GM18517 (cell line): Measurements from ENCODE around the gene HBM.
"Not testable (repeated sequence)": the region's sequence is repeated elsewhere in the genome, so short reads cannot be mapped to it uniquely, and the experiment has no call there.

Source experiments
- ATAC-seq: cut with Tn5 transposase; IDR thresholded peaks from one replicate; pipeline ENCODE4 v1.9.1; 2021; ENCODE audit warnings: mild to moderate bottlenecking, moderate library complexity; ENCODE audit not compliant: unreplicated experiment

HBM gene

DNA sequence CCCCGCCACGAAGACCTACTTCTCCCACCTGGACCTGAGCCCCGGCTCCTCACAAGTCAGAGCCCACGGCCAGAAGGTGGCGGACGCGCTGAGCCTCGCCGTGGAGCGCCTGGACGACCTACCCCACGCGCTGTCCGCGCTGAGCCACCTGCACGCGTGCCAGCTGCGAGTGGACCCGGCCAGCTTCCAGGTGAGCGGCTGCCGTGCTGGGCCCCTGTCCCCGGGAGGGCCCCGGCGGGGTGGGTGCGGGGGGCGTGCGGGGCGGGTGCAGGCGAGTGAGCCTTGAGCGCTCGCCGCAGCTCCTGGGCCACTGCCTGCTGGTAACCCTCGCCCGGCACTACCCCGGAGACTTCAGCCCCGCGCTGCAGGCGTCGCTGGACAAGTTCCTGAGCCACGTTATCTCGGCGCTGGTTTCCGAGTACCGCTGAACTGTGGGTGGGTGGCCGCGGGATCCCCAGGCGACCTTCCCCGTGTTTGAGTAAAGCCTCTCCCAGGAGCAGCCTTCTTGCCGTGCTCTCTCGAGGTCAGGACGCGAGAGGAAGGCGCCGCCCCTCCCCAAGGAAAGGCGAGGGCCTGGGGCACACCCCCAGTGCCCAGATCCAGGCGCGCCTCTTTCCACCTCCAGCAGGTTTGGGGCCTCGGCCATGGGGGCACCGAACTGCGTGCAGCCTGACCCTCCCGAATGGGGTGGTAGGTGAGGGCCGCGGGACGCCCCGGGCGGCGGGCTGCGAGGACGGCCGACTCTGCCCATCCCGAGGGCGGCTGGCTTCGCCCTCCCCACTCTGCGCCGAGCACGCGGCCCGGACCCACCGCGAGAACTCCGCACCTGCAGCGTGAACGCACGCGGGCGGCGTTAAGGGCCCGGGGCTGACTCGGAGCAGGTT, 15.1 kb downstream of the HBM start:
- ATAC-seq, result no peak

DNA sequence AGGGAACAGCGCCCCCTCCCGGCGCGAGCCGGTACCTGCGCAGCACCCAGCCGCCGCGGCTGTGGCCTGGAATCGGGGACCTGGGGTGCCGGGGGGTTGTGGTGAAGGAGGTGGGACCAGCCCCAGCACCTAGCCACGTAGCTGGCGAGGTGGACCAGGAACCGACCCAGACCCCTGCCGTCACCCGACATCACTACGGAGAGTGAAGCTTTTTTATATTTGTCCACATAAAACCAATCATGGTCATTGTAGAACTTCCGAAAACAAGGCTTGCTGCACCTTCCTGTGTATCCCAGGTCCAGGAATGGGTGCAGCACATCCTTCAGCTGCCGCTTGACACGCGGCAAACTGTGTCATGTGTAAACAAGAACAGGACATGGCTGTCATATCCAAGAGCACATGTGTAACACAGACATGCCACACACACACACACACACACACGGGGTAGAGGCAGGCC, 15.8 kb downstream of the HBM start:
- no peak for ATAC-seq

DNA sequence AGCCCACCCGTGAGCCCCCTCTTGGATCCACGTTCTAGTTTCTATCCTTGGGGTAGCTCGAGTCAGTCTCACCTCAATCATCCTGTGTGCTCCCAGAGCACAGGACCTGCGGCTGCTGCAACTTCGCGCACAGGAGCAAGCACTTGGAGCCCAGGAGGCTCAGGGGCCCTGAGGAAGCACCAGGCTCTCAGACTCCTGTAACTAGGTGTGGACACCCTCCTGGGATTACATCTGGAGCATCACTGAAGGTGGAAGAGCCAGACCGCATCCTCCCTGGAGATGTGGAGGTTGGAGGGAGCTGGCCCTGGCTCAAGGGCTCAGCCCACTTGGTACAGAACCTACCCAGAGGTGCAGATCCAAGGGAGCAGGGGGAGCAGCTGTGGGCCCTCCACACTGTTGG, 17.2 kb downstream of the HBM start:
- no peak for ATAC-seq

DNA sequence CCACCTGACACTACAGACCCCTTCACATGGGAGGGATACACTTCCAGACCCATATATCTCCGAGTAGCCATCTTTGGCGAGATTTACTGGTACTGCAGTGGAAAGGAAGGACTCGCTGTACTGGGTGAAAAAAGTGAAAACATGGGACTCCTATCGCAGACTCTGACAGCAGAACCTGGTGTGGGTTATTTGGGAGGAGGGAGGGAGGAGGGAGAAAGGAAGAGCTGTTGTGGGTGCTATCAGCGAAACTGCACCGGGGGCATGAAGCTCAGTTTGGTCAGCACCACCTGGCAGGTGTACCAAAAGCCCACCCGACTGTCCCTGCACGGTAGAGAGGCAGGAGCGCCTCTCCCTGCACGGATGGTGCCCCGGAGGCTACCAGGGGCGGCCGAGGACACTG, 19.4 kb downstream of the HBM start:
- ATAC-seq, result no peak

DNA sequence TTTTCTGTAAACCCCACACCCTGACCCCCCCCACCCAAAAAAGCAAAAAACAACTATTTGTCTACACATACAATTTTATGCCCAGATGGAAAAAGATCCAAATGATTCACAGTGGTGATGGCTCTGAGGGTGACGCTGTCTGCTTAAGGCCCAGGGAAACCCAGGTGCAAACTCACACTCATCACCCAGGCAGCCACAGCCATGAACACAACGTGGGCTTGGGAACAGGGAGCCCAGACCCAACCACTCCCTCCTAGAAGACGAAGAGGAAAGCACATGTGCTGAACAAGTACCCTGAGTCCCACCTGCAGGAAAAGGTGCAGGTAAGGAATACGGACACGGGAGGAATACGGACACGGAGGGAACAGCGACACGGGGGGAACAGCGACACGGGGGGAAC, 19.9 kb downstream of the HBM start:
- no peak for ATAC-seq

DNA sequence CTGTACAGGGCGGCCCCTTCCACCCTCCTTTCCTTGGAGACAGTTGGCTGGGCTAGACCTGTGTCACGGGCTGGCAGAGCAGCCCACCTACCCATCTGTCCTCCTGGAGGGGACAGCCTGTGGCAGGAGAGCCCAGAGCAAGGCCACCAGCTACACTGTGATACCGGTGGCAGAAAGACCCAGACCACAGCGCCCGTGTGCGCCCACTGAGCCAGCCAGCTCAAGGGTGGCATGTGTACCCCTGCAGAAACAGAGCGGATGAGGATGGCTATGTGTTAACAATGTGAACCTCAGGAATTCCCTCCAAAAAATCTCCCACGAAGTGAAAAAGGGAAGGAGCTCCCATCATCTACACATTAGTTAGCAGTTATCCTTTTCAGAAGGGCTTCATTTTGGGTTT, 21.6 kb downstream of the HBM start:
- ATAC-seq, result no peak

DNA sequence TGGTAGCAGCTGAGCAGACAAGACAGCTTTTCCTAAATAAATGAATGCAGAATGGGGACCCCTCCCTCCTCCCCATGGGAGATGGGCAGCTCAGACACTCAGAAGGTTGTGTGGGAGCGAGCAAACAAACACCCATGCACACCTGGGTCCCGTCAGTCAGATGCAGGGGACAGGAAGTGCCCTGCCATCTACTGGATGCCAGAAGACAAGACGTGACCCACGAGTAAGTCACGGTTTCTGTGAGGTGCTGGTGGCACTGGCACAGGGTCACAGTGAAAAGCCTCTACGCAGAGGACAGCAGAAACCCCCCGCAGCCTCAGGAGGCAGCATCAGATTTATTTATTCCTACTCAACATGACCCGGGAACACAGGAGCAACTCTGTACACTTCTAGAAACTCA, 22.9 kb downstream of the HBM start:
- ATAC-seq, result no peak

DNA sequence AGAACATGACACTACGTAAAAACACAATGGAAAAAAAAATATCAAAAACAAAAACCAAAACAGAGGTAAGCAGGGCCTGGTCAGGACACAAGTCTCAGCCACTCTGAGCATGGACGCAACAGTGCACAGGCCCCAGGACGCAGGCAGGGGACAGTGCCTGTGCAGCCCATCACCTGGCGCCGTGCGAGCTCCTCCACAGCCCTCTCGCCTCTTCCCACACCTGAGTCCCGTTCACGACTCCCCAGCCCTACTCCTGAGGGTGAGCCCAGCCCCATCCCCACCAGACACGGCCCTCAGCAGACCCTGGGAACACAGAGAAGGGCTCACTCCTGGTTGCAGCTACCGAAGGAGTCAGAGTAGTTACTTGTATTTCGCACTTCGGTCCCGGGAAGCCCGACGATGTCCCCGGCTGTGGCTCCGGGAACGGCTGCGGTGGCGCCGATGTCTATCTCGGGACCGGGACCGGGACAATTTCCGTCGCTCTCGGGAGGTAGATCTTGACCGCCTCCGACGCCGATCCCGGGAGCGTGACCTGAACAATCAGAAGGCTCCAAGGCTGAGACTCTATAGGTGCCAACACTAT, 23.9 kb downstream of the HBM start:
- ATAC-seq, result no peak

DNA sequence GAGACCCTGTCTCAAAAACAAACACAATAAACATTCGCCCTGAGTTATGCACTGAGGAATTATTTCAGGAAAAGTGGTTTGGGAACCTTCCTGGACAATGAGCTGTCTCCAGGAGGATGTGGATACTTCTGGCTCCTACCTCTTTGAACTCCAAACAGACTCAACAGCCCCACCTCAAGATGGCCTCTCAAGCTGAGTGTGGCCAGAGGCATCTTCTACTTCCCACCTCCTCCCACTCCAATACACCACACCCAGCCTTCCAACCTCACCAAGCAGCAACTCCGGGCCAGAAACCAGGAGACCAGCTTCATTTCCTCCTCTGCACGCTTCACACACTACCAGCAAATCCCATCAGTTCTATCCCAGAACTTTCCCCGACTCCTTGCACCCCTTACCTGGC, 26.1 kb downstream of the HBM start:
- ATAC-seq, result no peak

DNA sequence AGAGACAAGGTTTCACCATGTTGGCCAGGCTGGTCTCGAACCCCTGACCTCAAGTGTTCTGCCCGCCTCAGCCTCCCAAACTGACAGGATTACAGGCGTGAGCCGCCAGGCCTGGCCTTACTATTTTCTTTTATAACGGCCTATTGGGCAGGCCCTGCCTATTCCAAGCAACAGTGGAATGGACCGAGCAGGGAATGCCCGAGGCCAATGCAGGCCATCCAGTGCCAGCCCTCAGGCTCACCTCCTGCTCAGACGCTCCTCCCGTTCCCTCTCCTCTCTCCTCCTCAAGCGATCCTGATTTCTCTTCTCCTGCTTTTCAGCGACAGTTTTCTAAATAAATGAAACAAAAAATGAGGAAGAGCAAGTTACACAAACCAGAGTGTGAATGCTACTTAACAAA, 26.9 kb downstream of the HBM start:
- ATAC-seq, result no peak

DNA sequence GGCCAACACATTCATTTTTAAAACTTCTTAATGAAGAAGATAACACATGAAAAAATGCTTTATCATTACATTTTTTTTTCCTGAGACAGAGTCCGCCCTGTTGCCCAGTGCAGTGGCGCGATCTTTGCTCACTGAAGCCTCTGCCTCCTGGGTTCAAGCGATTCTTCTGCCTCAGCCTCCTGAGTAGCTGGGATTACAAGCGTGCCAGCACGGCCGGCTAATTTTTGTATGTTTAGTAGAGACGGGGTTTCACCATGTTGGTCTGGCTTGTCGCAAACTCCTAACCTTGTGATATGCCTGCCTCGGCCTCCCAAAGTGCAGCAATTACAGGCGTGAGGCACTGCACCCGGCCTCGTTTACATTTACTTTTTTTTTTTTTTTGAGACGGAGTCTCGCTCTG, 27.7 kb downstream of the HBM start:
- ATAC-seq, result no peak

DNA sequence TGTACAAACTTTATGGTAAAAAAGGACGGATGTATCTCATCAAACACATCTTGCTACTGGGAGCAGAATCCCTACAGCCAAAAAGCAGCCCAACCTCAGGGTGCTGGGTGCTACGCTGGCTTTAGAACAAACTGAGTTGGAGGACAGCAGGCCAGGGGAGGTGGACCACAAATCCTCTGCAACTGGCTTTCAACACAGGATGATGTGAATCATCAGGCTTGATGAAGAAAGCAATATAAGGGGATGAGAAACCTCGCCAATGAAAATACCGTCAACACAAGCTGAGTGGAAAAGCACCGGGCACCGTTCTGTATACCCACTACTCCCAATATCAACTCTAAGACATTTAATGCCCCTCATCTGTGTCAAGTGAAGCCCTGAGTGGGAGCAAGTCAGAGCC, 28.7 kb downstream of the HBM start:
- no peak for ATAC-seq

DNA sequence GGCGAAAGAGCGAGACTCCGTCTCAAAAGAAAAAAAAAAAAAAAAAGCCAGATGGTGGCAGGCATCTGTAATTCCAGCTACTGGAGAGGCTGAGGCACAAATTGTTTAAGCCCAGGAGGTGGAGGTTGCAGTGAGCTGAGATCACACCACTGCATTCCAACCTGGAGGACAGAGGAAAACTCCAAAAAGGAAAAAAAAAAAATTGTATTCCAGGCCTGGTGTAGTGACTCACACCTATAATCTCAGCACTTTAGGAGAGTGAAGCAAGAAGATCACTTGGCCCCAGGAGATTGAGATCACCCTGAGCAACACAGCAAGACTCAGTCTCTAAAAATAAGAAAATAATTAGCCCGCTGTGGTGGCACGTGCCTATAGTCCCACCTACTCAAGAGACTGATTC, 34.6 kb downstream of the HBM start:
- no peak for ATAC-seq

DNA sequence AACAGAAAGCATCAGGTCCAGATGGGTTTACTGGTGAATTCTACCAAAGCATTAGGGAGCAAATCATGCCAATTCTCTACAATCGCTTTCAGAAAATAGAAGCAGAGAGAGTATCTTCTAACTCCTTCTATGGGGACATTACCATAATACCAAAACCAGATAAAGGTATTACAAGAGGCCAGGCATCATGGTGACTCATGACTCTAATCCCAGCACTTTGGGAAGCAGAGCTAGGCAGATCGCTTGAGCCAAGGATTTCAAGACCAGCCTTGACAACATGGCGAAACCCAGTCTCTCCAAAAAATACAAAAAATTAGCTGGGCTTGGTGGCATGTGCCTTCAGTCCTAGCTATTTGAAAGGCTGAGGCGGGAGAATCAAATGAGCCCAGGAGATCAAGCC, 37.5 kb downstream of the HBM start:
- ATAC-seq, result no peak

DNA sequence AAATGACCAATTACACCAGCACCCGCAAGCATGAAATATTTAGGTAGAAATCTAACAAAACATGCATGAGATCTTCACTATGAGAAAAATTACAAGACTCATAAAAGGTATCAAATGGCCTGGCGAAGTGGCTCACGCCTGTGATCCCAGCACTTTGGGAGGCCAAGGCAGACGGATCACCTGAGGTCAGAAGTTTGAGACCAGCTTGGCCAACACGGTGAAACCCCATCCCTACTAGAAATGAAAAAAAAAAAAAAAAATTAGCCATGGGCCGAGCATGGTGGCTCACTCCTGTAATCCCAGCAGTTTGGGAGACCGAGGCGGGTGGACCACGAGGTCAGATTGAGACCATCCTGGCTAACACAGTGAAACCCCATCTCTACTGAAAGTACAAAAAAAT, 38.3 kb downstream of the HBM start:
- not testable (repeated sequence) for ATAC-seq

DNA sequence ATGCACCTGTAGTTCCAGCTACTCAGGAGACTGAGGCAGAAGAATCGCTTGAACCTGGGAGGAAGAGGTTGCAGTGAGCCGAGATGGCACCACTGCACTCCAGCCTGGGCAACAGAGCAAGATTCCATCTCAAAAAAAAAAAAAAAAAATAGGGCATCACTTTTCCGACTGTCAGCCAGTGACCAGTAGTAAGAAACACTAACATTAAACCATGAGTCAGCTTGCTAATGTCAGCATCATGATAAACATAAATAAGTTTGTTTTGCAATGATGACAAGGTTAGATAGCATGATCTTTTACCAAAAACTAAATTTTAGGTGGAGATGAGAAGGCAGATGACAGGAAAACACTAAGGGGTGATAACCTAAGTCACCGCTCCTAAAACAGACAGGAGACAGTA, 43.6 kb downstream of the HBM start:
- ATAC-seq, result not testable (repeated sequence)

DNA sequence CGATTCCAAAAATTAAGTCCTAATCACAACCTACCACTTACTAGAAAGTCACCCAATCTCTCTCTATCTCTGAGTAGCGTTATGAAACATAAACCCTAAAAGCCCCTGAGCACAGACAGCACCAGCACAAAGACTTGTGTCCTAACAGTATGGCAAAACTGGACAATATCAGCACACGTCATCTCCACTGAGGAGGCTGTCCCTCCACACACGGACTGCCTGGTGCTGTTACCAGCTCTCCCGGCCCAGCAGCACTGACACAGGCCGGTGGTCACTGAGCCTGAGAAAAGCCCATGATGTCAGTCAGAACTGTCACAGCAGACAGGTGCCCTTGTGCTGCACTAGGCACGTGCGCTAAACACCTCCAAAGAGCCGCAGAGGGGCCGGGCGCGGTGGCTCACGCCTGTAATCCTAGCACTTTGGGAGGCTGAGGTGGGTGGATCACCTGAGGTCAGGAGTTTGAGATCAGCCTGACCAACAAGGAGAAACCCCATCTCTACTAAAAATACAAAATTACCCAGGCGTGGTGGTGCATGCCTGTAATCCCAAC, 45.9 kb downstream of the HBM start:
- not testable (repeated sequence) for ATAC-seq

DNA sequence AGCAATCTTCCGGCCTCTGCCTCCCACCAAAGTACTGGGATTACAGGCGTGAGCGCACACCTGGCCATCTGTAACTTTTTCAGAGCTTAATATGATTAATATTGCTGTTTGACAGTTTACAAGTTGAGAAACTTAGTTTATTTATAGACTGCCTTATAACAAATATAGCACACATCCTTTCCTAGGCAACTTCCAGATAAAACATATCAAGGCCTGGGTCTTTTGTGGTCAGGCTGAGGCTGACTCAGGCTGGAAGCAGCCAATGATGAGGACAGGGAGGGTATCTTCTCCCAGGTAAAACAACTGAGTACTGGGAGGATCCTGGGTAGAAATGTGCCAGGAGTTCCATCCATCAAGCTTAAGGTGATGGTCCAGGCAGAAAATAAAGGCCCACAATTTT, 47.2 kb downstream of the HBM start:
- ATAC-seq, result no peak
